Measurements from ENCODE around the gene NPAS4. TPM values are rescaled to one million over a fixed set of nuclear protein-coding genes. Genes with fewer than 3 reads are reported as not detected.
A peak's percentile ranks its signal among the peaks of the same experiment; 100 is the strongest.
"Not testable (repeated sequence)": the region's sequence is repeated elsewhere in the genome, so short reads cannot be mapped to it uniquely, and the experiment has no call there.

Gene NPAS4
- total RNA-seq, 2 donors from 2014 or later = not detected

- Histone ChIP-seq H3K36me3 (replicated peaks in 1 of 2; ENCODE audit: insufficient read depth in 1 of 2, low read depth in 2 of 2) (no peaks in the 10 kb centered on the region), H3K4me1 (no peaks in the 10 kb centered on the region), H3K4me3 (no peak overlapping the region), H3K9me3 (no peaks in the 10 kb centered on the region), H3K27me3 (no peaks in the 10 kb centered on the region), H3K27ac (no peak overlapping the region)
- DNase-seq (no peak), ATAC-seq (no peak)
- intact Hi-C loops (cut with DNase I) = no loop called here
- 37 to 49% methylated on average over 6 to 23 of the region's 23 CpGs for WGBS, 2 donors
- no peak for TF ChIP-seq CTCF (IDR thresholded peaks at IDR 0.05)
- no peak for TF ChIP-seq POLR2A (IDR thresholded peaks at IDR 0.05)
Observed at GRCh38 chr11:66426314-66426713, 5.5 kb downstream of the NPAS4 start.

GRCh38 chr11:66428933-66429332, 8.1 kb downstream of the NPAS4 start:
- no peak for ATAC-seq
- Histone ChIP-seq H3K9me3 (no peaks in the 10 kb centered on the region), H3K27me3 (no peaks in the 10 kb centered on the region), H3K4me1 (no peaks in the 10 kb centered on the region), H3K36me3 (replicated peaks in 1 of 2; ENCODE audit: insufficient read depth in 1 of 2, low read depth in 2 of 2) (no peaks in the 10 kb centered on the region), H3K27ac (no peak overlapping the region), H3K4me3 (no peak overlapping the region)
- TF ChIP-seq POLR2A (IDR thresholded peaks at IDR 0.05) = no peak
- TF ChIP-seq CTCF (IDR thresholded peaks at IDR 0.05) = no peak
- intact Hi-C loops (cut with DNase I) = no loop called here
- WGBS, 2 donors = 68 to 93% methylated on average over 2 of the region's 2 CpGs
- no peak for DNase-seq

DNA sequence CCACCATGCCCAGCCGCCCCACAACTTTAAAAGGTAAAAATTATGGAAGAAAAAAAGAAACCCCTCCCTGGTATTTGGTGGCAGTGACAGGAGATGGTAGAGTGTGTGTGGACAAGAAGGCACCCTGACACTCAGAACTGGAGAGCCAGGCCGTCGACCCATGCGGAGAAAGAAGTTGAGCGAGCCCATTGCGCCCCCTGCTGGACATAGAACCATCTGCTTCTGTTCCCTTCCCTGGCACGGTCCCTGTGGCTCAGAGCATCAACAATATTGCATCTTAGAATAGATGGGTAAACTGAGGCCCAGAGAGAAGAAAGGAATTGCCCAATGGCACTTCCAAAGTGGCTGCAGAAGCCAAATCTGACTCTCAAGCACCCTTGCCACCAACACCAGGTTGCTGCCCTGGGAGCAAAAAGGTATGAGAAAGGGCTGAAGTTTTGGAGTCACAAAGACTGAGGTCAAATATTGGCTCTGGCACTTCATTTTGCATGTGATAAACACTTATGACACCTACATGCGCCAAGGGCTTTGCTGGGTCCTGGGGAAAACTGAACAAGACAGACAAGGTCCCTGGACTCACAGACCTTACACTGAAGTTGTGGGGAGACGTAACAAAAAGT, 9.3 kb downstream of the NPAS4 start:
- TF ChIP-seq CTCF (IDR thresholded peaks at IDR 0.05) (peak; percentile 32 to 76 (median 65)), POLR2A (IDR thresholded peaks at IDR 0.05) (no peak)
- H3K4me1 ChIP-seq = no peaks in the 10 kb centered on the region
- intact Hi-C loops (cut with DNase I) = no loop called here
- DNase-seq = peak; percentile 71 to 82 (median 78)
- peak; percentile 71 for ATAC-seq
- no peak overlapping the region for H3K4me3 ChIP-seq
- peaks cover 0 to 1% of the 10 kb centered on the region in 2 donors for H3K36me3 ChIP-seq (replicated peaks in 1 of 2; ENCODE audit: insufficient read depth in 1 of 2, low read depth in 2 of 2)
- no peaks in the 10 kb centered on the region for H3K9me3 ChIP-seq
- WGBS, 2 donors = 27 to 29% methylated on average over 9 of the region's 9 CpGs
- H3K27me3 ChIP-seq = no peaks in the 10 kb centered on the region
- H3K27ac ChIP-seq = no peak overlapping the region

- ATAC-seq; H3K27ac ChIP-seq; H3K4me3 ChIP-seq; intact Hi-C loops (cut with DNase I); H3K9me3 ChIP-seq; H3K36me3 ChIP-seq (replicated peaks in 1 of 2; ENCODE audit: insufficient read depth in 1 of 2, low read depth in 2 of 2); H3K4me1 ChIP-seq; H3K27me3 ChIP-seq; DNase-seq: not testable (repeated sequence)
Observed at GRCh38 chr11:66431287-66431686, 10.5 kb downstream of the NPAS4 start.

DNA sequence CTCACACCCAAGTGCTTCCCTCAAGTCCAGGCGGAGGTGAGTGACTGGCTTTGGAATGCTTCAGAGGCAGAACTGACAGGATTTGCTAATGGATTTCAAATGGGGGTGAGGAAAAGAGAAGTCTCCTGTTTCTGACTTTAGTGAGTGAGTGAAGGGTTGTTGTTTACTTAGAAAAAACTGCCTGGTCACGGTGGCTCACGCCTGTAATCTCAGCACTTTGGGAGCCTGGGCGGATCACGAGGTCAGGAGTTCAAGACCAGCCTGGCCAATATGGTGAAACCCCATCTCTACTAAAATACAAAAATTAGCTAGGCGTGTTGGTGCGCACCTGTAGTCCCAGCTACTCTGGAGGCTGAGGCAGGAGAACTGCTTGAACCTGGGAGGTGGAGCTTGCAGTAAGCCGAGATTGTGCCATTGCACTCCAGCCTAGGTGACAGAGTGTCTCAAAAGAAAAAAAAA, 11.1 kb downstream of the NPAS4 start:
- DNase-seq; ATAC-seq; H3K27me3 ChIP-seq; H3K27ac ChIP-seq; H3K4me1 ChIP-seq; intact Hi-C loops (cut with DNase I); H3K36me3 ChIP-seq (replicated peaks in 1 of 2; ENCODE audit: insufficient read depth in 1 of 2, low read depth in 2 of 2); H3K4me3 ChIP-seq; H3K9me3 ChIP-seq: not testable (repeated sequence)
- WGBS, 2 donors = 77 to 82% methylated on average over 8 of the region's 8 CpGs

DNA sequence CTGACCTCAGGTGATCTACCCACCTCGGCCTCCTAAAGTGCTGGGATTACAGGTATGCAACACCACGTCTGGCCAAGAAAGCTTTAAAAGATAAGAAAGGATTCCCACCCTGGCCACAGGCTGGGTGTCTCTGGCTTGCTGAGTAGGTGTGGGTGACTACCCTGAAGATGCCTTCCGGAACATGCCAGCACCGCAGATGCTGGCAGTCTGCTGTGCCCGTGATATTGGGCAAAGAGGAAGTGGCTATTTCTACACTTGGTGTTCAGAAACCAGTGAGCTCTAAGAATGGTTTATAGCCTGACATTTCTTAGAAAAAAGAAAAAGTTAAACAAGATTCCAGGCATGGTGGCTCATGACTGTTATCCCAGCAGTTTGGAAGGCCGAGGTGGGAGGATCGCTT, 11.8 kb downstream of the NPAS4 start:
- H3K27ac ChIP-seq = no peak overlapping the region
- ATAC-seq = no peak
- 83 to 89% methylated on average over 7 of the region's 7 CpGs for WGBS, 2 donors
- H3K4me3 ChIP-seq = no peak overlapping the region
- no peaks in the 10 kb centered on the region for H3K9me3 ChIP-seq
- H3K36me3 ChIP-seq (replicated peaks in 1 of 2; ENCODE audit: insufficient read depth in 1 of 2, low read depth in 2 of 2) = peaks cover 0 to 6% of the 10 kb centered on the region in 2 donors
- TF ChIP-seq POLR2A (IDR thresholded peaks at IDR 0.05) (no peak), CTCF (IDR thresholded peaks at IDR 0.05) (no peak)
- intact Hi-C loops (cut with DNase I) = no loop called here
- H3K4me1 ChIP-seq = peaks cover 3% of the 10 kb centered on the region
- no peaks in the 10 kb centered on the region for H3K27me3 ChIP-seq
- DNase-seq = no peak
